Peyer's patch (tissue), 4 donors: ENCODE data around the gene SMYD2. TPM values are rescaled to one million over a fixed set of nuclear protein-coding genes. Genes with fewer than 3 reads are reported as not detected.

ENCODE experiments used
- DNase-seq, 3 donors: peaks; one replicate each; pipeline ENCODE4 v3.0.0-alpha.2; 2017 to 2019
- H3K27ac ChIP-seq, 4 donors: fragments of 200-600 bp; sonication (generic); one replicate each; pipeline ENCODE4 v1.5.1; 2016 to 2019
- H3K27me3 ChIP-seq, 2 donors: fragments of 200-600 bp; sonication (generic); one replicate each; pipeline ENCODE4 v1.5.1; 2019
- H3K36me3 ChIP-seq, 3 donors: fragments of 200-600 bp; sonication (generic); one replicate each; pipeline ENCODE4 v1.5.1; 2016 to 2019
- H3K4me1 ChIP-seq, 4 donors: fragments of 200-600 bp; sonication (generic); one replicate each; pipeline ENCODE4 v1.5.1; 2016 to 2019
- H3K4me3 ChIP-seq, 4 donors: fragments of 200-600 bp; sonication (generic); 1 replicate in 3 of 4; 2 replicates in 1 of 4; pipeline ENCODE4 v1.5.1; 2016 to 2019; ENCODE audit warnings: mild to moderate bottlenecking in 1 of 4
- H3K9me3 ChIP-seq, 4 donors: fragments of 200-600 bp; sonication (generic); one replicate each; pipeline ENCODE4 v1.5.1; 2016 to 2019; ENCODE audit warnings: mild to moderate bottlenecking in 1 of 4
- CTCF ChIP-seq, 6 experiments: fragments of 450-650 bp in 4 of 6; fragments of 200-600 bp in 2 of 6; sonication (generic) in 1 of 6; IDR thresholded peaks; one replicate each; pipeline ENCODE4 v1.5.1; 2017 to 2019; ENCODE audit warnings: antibody characterized with exemption in 6 of 6, mild to moderate bottlenecking in 3 of 6, moderate library complexity in 1 of 6
- POLR2A ChIP-seq, 2 donors: fragments of 450-650 bp; IDR thresholded peaks; one replicate each; pipeline ENCODE4 v1.5.1; 2017; ENCODE audit warnings: antibody characterized with exemption in 2 of 2, mild to moderate bottlenecking in 2 of 2, moderate library complexity in 2 of 2
- total RNA-seq, 4 donors: library from RNA; depleted of rRNA; stranded (reverse); fragments of >200 nt; gene quantifications; one replicate each; pipeline ENCODE4 v1.1.0, GENCODE V29; 2016

SMYD2 gene
- total RNA-seq, 4 donors from 2014 or later, result 13.2 to 40.1 (median 25.1) TPM

GRCh38 chr1:214306269-214306668 lies 25.3 kb downstream of the SMYD2 start:
- Histone ChIP-seq H3K27me3 (no peaks in the 10 kb centered on the region), H3K27ac (no peak overlapping the region), H3K4me3 (no peak overlapping the region), H3K4me1 (no peaks in the 10 kb centered on the region), H3K36me3 (no peaks in the 10 kb centered on the region), H3K9me3 (no peaks in the 10 kb centered on the region)
- no peak for DNase-seq
- TF ChIP-seq POLR2A (IDR thresholded peaks at IDR 0.05) (no peak), CTCF (IDR thresholded peaks at IDR 0.05) (no peak)

- no peak for DNase-seq
- no peaks in the 10 kb centered on the region for H3K4me1 ChIP-seq
- no peak for TF ChIP-seq CTCF (IDR thresholded peaks at IDR 0.05)
- no peak for TF ChIP-seq POLR2A (IDR thresholded peaks at IDR 0.05)
- H3K36me3 ChIP-seq, result no peaks in the 10 kb centered on the region
- no peak overlapping the region for H3K27ac ChIP-seq
- H3K9me3 ChIP-seq, result no peaks in the 10 kb centered on the region
- H3K4me3 ChIP-seq, result no peak overlapping the region
- no peaks in the 10 kb centered on the region for H3K27me3 ChIP-seq
Measured at GRCh38 chr1:214310010-214310409, 29.1 kb downstream of the SMYD2 start.

GRCh38 chr1:214310777-214311690 lies 30.1 kb downstream of the SMYD2 start:
- DNase-seq, result no peak
- Histone ChIP-seq H3K36me3 (no peaks in the 10 kb centered on the region), H3K4me3 (no peak overlapping the region), H3K27ac (no peak overlapping the region), H3K4me1 (no peaks in the 10 kb centered on the region), H3K27me3 (no peaks in the 10 kb centered on the region), H3K9me3 (no peaks in the 10 kb centered on the region)
- TF ChIP-seq POLR2A (IDR thresholded peaks at IDR 0.05), result no peak
- TF ChIP-seq CTCF (IDR thresholded peaks at IDR 0.05), result no peak

GRCh38 chr1:214312530-214313051 lies 31.6 kb downstream of the SMYD2 start:
- Histone ChIP-seq H3K4me3 (no peak overlapping the region), H3K27me3 (no peaks in the 10 kb centered on the region), H3K36me3 (no peaks in the 10 kb centered on the region), H3K27ac (no peak overlapping the region), H3K4me1 (no peaks in the 10 kb centered on the region), H3K9me3 (no peaks in the 10 kb centered on the region)
- no peak for DNase-seq
- TF ChIP-seq CTCF (IDR thresholded peaks at IDR 0.05), result no peak
- TF ChIP-seq POLR2A (IDR thresholded peaks at IDR 0.05), result no peak

GRCh38 chr1:214314178-214314843 lies 33.4 kb downstream of the SMYD2 start:
- peaks cover 0 to 4% (median 0%) of the 10 kb centered on the region in 3 donors for H3K36me3 ChIP-seq
- no peaks in the 10 kb centered on the region for H3K4me1 ChIP-seq
- no peaks in the 10 kb centered on the region for H3K9me3 ChIP-seq
- no peak for DNase-seq
- H3K27me3 ChIP-seq, result no peaks in the 10 kb centered on the region
- no peak overlapping the region for H3K27ac ChIP-seq
- TF ChIP-seq CTCF (IDR thresholded peaks at IDR 0.05), result no peak
- no peak for TF ChIP-seq POLR2A (IDR thresholded peaks at IDR 0.05)
- no peak overlapping the region for H3K4me3 ChIP-seq
